OCI-LY1 (cell line): ENCODE data around the gene PDK4.

Source experiments
- H2AFZ ChIP-seq: fragments of 200-600 bp; sonication (generic), shearing (Covaris generic); 2 replicates; pipeline ENCODE4 v1.6.0; 2014; ENCODE audit warnings: antibody characterized with exemption, mild to moderate bottlenecking, low read length
- H3F3A ChIP-seq: fragments of 200-600 bp; sonication (generic), shearing (Covaris generic); 2 replicates; pipeline ENCODE4 v1.6.0; 2014; ENCODE audit warnings: mild to moderate bottlenecking, antibody characterized with exemption, low read length, moderate library complexity; ENCODE audit not compliant: insufficient read depth
- H3K27ac ChIP-seq: fragments of 200-600 bp; sonication (generic); 2 replicates; pipeline ENCODE4 v1.5.1; 2014; ENCODE audit warnings: low read length, mixed run types, mild to moderate bottlenecking, low read depth; ENCODE audit not compliant: poor library complexity, severe bottlenecking
- H3K27me3 ChIP-seq: fragments of 200-600 bp; sonication (generic); 2 replicates; pipeline ENCODE4 v1.6.0; 2014; ENCODE audit warnings: antibody characterized with exemption, mild to moderate bottlenecking, low read length, moderate library complexity; ENCODE audit not compliant: insufficient read depth
- H3K36me3 ChIP-seq: fragments of 200-600 bp; sonication (generic); 2 replicates; pipeline ENCODE4 v1.6.1; 2014; ENCODE audit warnings: mild to moderate bottlenecking, antibody characterized with exemption, low read length, moderate library complexity, mixed read lengths; ENCODE audit not compliant: insufficient read depth
- H3K4me1 ChIP-seq: fragments of 200-600 bp; sonication (generic); 2 replicates; pipeline ENCODE4 v1.5.1; 2014; ENCODE audit warnings: mild to moderate bottlenecking, low read length, moderate library complexity; ENCODE audit not compliant: insufficient read depth, severe bottlenecking
- H3K4me2 ChIP-seq: fragments of 200-600 bp; sonication (generic), shearing (Covaris generic); 2 replicates; pipeline ENCODE4 v1.6.1; 2014; ENCODE audit warnings: low read length
- H3K4me3 ChIP-seq: fragments of 200-600 bp; sonication (generic); 2 replicates; pipeline ENCODE4 v1.5.1; 2014; ENCODE audit warnings: low read length, low read depth, mild to moderate bottlenecking, mixed read lengths; ENCODE audit not compliant: poor library complexity, severe bottlenecking
- H3K79me2 ChIP-seq: fragments of 200-600 bp; shearing (Covaris generic); 2 replicates; pipeline ENCODE4 v1.6.1; 2016; ENCODE audit warnings: mixed run types, low read length, mixed read lengths; ENCODE audit not compliant: insufficient read depth
- H3K9ac ChIP-seq: fragments of 200-600 bp; sonication (generic), shearing (Covaris generic); 2 replicates; pipeline ENCODE4 v1.6.1; 2014; ENCODE audit warnings: mild to moderate bottlenecking, low read length, mixed read lengths
- H3K9me2 ChIP-seq: fragments of 200-600 bp; sonication (generic), shearing (Covaris generic); 2 replicates; pipeline ENCODE4 v1.6.1; 2014; ENCODE audit warnings: low read depth, mild to moderate bottlenecking, low read length, mixed read lengths
- H3K9me3 ChIP-seq: fragments of 200-600 bp; shearing (Covaris generic); 2 replicates; pipeline ENCODE4 v1.6.1; 2014; ENCODE audit warnings: low read length, mixed read lengths
- H4K20me1 ChIP-seq: fragments of 200-600 bp; sonication (generic), shearing (Covaris generic); 2 replicates; pipeline ENCODE4 v1.6.0; 2016; ENCODE audit warnings: mild to moderate bottlenecking, low read length; ENCODE audit not compliant: insufficient read depth
- EZH2 ChIP-seq: fragments of 200-600 bp; sonication (generic), shearing (Covaris generic); IDR thresholded peaks from 2 replicates; pipeline ENCODE4 v1.8.0; 2017; ENCODE audit warnings: borderline replicate concordance, mixed run types, mild to moderate bottlenecking, antibody characterized with exemption, low read length, moderate library complexity, mixed read lengths
- TF ChIP-seq, protein P1 (sequence below): fragments of 200-600 bp; sonication (generic), shearing (Covaris generic); IDR thresholded peaks from 2 replicates; pipeline ENCODE4 v1.5.1; 2017; ENCODE audit warnings: mild to moderate bottlenecking, antibody characterized with exemption, low read length, moderate library complexity, mixed read lengths

PDK4 gene

DNA sequence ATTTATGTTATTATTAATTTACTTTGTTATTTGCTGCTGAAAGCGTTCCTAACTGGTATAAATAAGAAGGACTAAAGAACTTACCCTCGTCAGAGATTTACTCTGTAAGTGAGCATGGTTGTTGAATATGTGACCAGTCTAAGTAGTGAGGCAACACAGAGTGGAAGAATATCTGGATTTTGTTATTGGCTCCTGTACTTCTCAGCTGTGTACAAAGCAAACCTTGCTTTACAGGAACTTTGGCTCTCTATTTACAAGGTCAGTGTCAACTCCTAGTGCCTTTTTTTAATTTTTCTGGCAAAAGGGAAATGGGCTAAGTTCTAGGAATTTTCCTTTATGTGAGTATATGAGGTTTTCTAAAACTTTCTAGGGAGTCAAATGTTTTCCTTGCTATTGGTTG lies 35.6 kb downstream of the PDK4 start:
- no peaks in the 10 kb centered on the region for H3K27me3 ChIP-seq
- no peak overlapping the region for H3K4me2 ChIP-seq
- H3K4me3 ChIP-seq: no peak overlapping the region
- no peak overlapping the region for H2AFZ ChIP-seq
- no peaks in the 10 kb centered on the region for H3F3A ChIP-seq
- H4K20me1 ChIP-seq: no peaks in the 10 kb centered on the region
- H3K9ac ChIP-seq: no peak overlapping the region
- no peak for TF ChIP-seq EZH2
- TF ChIP-seq, protein P1, sequence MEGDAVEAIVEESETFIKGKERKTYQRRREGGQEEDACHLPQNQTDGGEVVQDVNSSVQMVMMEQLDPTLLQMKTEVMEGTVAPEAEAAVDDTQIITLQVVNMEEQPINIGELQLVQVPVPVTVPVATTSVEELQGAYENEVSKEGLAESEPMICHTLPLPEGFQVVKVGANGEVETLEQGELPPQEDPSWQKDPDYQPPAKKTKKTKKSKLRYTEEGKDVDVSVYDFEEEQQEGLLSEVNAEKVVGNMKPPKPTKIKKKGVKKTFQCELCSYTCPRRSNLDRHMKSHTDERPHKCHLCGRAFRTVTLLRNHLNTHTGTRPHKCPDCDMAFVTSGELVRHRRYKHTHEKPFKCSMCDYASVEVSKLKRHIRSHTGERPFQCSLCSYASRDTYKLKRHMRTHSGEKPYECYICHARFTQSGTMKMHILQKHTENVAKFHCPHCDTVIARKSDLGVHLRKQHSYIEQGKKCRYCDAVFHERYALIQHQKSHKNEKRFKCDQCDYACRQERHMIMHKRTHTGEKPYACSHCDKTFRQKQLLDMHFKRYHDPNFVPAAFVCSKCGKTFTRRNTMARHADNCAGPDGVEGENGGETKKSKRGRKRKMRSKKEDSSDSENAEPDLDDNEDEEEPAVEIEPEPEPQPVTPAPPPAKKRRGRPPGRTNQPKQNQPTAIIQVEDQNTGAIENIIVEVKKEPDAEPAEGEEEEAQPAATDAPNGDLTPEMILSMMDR: no peak
- H3K4me1 ChIP-seq: no peaks in the 10 kb centered on the region
- H3K9me3 ChIP-seq: no peaks in the 10 kb centered on the region
- H3K36me3 ChIP-seq: no peaks in the 10 kb centered on the region
- H3K9me2 ChIP-seq: no peaks in the 10 kb centered on the region
- no peaks in the 10 kb centered on the region for H3K79me2 ChIP-seq
- H3K27ac ChIP-seq: no peak overlapping the region

DNA sequence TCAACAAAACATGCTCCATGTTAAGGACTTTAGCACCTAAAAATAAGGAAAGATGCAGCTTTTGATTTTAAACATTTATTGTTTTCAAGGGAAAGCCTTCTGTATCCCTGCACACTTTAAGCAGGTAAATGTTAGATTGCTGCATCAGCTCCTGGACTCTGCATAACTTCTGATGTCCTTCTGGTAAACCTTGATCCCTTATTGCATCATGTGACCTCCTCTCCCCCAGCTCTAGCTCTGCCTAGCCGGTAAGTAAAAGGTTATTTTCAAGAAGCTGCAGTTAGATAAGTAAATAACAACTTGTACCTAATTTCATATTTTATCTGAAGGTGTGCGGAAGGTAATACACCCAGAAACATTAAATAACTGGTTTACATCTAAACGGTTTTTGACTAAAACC lies 37.5 kb downstream of the PDK4 start:
- no peaks in the 10 kb centered on the region for H4K20me1 ChIP-seq
- H3K9ac ChIP-seq: no peak overlapping the region
- H3K4me2 ChIP-seq: no peak overlapping the region
- no peaks in the 10 kb centered on the region for H3K4me1 ChIP-seq
- no peaks in the 10 kb centered on the region for H3K27me3 ChIP-seq
- no peaks in the 10 kb centered on the region for H3K79me2 ChIP-seq
- no peak overlapping the region for H3K27ac ChIP-seq
- TF ChIP-seq, protein P1: no peak
- no peak for TF ChIP-seq EZH2
- H3K4me3 ChIP-seq: no peak overlapping the region
- no peaks in the 10 kb centered on the region for H3F3A ChIP-seq
- H2AFZ ChIP-seq: no peak overlapping the region
- H3K9me2 ChIP-seq: no peaks in the 10 kb centered on the region
- no peaks in the 10 kb centered on the region for H3K36me3 ChIP-seq
- H3K9me3 ChIP-seq: no peaks in the 10 kb centered on the region

DNA sequence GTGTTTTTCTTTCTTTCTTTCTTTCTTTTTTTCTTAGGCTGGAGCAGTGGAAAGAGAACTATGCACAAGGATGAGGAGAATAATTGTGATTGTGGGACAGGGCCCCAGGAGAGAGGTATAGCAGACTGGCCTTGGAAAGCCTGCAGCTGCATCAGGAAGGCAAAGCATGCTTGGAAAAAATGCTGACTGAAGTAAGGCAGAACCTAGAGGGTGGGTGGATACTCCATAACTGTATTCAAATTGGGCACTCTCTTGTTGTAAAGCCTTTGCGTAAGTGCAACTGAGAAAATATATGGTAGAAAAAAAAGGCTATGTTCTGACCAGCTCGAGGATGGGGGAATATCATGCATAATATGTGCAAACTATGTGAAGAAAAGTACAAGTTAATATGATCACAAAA lies 39.5 kb downstream of the PDK4 start:
- TF ChIP-seq, protein P1: no peak
- TF ChIP-seq EZH2: no peak
- Histone ChIP-seq H3K9me3 (no peaks in the 10 kb centered on the region), H3K79me2 (no peaks in the 10 kb centered on the region), H3K4me1 (no peaks in the 10 kb centered on the region), H3K4me3 (no peak overlapping the region), H3K27me3 (no peaks in the 10 kb centered on the region), H3K27ac (no peak overlapping the region), H3K4me2 (no peak overlapping the region), H3K36me3 (no peaks in the 10 kb centered on the region), H2AFZ (no peak overlapping the region), H4K20me1 (no peaks in the 10 kb centered on the region), H3F3A (no peaks in the 10 kb centered on the region), H3K9ac (no peak overlapping the region), H3K9me2 (no peaks in the 10 kb centered on the region)
